NCI-H748 (cell line): ENCODE measurements around the gene DDX5.

Source experiments
- DNase-seq: peaks from one replicate; lab custom pipeline; 2025; ENCODE audit not compliant: unreplicated experiment; lab: John Stamatoyannopoulos, UW

Gene DDX5

DNA sequence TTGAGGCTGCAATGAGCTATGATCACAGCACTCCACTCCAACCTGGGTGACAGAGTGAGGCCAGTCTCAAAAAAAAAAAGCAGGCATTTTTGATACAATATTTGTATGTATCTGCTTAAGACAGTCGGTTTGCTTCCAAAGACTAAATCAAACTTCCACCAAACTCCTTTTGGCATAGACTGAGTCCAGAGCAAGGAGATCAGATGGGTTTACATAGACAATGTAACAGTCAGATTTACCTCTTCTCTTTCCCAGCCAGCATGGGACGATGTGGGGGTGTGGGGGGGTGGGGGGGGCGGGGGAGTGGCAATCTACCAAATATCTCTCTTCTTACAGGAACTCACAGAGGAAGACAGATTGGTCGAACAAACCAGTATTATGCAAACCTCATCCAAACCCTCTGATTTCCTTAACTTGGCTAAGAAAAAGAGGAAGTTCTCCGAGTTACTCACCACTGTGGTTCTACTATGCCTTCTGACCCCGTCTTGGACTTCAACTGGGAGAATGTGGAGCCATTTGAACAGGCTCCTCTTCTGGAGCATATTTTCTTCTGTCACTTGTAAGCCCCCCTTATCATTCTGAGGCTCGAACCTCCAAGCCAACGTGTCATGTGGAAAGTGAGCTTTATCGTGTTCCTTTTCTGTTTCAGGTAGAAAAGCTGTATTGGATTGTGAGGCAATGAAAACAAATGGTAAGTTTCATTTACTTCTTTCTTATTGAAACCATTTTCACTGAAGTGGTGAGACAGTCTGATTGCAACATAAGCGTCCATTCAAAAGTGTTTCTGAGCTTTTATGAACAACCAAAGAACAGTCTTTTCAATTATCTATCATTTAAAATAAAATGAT, 57.2 kb downstream of the DDX5 start, which contains the start of gene MILR1:
TSS of gene MILR1 (plus strand) at position 451 of the 848 bp plus-strand sequence. CDS start at position 505, 54 bp downstream.
- DNase-seq, result no peak
